ENCODE measurements around the gene ALB. TPM values are rescaled to one million over a fixed set of nuclear protein-coding genes. Genes with fewer than 3 reads are reported as not detected.

ALB gene
- total RNA-seq, 4 donors from 2014 or later = 0.25 TPM; not detected in 3

DNA sequence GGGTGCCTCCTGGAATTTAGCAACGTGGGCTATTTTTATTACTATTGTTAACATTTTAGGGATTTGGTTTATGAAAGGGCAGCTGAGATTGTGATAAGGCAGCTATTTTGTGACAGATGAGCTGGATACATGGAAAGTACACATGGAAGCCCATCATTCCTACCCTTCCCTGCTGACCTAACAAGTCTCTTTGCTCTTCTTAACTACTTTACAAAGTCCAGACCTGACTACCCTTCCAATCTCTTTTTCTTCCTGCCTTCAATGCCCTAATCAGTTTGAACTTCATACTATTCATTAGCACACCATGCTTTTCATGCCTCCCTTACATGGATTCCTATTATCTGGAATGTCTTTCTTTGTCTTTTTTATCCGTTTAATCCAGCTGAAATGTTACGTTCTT is 22.6 kb downstream of the ALB start:
- no peak for DNase-seq (ENCODE audit: low spot score in 2 of 2)
- intact Hi-C loops (cut with DNase I; ENCODE audit: low total_unique reads) = no loop called here
- no peak for TF ChIP-seq POLR2A (IDR thresholded peaks at IDR 0.05)
- TF ChIP-seq, protein P1, sequence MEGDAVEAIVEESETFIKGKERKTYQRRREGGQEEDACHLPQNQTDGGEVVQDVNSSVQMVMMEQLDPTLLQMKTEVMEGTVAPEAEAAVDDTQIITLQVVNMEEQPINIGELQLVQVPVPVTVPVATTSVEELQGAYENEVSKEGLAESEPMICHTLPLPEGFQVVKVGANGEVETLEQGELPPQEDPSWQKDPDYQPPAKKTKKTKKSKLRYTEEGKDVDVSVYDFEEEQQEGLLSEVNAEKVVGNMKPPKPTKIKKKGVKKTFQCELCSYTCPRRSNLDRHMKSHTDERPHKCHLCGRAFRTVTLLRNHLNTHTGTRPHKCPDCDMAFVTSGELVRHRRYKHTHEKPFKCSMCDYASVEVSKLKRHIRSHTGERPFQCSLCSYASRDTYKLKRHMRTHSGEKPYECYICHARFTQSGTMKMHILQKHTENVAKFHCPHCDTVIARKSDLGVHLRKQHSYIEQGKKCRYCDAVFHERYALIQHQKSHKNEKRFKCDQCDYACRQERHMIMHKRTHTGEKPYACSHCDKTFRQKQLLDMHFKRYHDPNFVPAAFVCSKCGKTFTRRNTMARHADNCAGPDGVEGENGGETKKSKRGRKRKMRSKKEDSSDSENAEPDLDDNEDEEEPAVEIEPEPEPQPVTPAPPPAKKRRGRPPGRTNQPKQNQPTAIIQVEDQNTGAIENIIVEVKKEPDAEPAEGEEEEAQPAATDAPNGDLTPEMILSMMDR (IDR thresholded peaks at IDR 0.05) = no peak
- H3K4me3 ChIP-seq (ENCODE audit: low read depth, poor library complexity, severe bottlenecking) = no peak overlapping the region
- whole genome bisulfite sequencing, 2 donors = 71 to 78% methylated on average over 3 of the region's 3 CpGs

DNA sequence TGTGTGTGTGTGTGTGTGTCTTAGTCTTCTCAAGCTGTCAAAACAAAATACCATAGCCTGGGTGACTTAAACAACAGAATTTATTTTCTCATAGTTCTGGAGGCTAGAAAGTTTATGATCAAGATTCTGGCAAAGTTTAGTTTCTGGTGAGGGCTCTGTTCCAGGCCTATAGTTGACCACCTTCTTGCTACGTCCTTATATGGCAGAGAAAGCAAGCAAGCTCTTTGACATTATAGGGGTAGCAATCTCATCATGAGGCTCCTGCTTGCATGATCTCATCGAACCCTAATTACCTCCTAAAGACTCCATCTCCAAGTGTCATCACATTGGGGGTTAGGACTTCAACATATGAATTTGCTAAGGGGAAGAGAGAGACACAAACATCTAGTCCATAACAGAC is 25.0 kb downstream of the ALB start:
- no peak overlapping the region for H3K4me3 ChIP-seq (ENCODE audit: low read depth, poor library complexity, severe bottlenecking)
- TF ChIP-seq, protein P1 (IDR thresholded peaks at IDR 0.05) = no peak
- no peak for TF ChIP-seq POLR2A (IDR thresholded peaks at IDR 0.05)
- intact Hi-C loops (cut with DNase I; ENCODE audit: low total_unique reads) = no loop called here
- 77 to 86% methylated on average over 2 of the region's 2 CpGs for WGBS, 2 donors
- DNase-seq (ENCODE audit: low spot score in 2 of 2) = no peak

DNA sequence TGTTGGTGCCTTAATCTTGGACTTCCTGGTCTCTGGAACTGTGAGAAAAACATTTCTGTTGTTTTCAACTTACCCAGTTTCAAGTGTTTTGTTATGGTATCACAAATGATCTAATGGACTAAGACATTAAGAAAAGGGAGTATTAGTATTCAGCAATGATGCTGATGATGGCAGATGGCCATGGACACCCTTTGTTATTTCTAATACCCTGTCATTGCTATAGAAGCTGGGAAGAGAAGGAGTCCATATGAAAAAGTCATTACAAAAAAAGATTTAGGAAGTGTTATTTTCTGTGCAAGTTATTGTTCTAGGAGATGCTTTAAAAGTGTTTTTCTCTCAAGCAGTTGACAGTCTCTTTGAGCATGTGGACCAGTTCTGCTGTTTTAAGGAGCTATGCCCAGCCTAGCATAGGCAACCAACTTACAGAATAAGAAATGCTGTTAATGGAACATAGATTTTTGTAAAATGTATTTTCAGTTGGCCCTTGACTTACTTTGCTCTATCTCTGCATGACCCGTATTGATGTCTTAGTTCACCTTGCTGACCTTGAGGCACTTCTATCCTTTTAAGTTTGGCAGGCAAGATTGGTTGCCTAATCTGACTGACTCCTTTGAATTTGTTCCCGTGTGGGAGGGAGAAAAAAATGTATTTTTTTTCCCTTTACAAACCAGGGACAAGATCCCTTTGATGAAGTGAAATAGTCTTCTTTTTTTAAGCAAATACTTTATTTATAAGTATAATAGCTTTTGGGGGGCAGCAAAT is 25.9 kb downstream of the ALB start:
- intact Hi-C loops (cut with DNase I; ENCODE audit: low total_unique reads) = no loop called here
- H3K4me3 ChIP-seq (ENCODE audit: low read depth, poor library complexity, severe bottlenecking) = no peak overlapping the region
- no peak for TF ChIP-seq POLR2A (IDR thresholded peaks at IDR 0.05)
- TF ChIP-seq, protein P1 (IDR thresholded peaks at IDR 0.05) = no peak
- 41 to 59% methylated on average over 2 of the region's 2 CpGs for WGBS, 2 donors
- no peak for DNase-seq (ENCODE audit: low spot score in 2 of 2)

DNA sequence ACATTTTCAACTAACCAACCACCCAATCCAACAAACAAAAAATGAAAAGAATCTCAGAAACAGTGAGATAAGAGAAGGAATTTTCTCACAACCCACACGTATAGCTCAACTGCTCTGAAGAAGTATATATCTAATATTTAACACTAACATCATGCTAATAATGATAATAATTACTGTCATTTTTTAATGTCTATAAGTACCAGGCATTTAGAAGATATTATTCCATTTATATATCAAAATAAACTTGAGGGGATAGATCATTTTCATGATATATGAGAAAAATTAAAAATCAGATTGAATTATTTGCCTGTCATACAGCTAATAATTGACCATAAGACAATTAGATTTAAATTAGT is 27.7 kb downstream of the ALB start:
- intact Hi-C loops (cut with DNase I; ENCODE audit: low total_unique reads) = no loop called here
- no peak for DNase-seq (ENCODE audit: low spot score in 2 of 2)

DNA sequence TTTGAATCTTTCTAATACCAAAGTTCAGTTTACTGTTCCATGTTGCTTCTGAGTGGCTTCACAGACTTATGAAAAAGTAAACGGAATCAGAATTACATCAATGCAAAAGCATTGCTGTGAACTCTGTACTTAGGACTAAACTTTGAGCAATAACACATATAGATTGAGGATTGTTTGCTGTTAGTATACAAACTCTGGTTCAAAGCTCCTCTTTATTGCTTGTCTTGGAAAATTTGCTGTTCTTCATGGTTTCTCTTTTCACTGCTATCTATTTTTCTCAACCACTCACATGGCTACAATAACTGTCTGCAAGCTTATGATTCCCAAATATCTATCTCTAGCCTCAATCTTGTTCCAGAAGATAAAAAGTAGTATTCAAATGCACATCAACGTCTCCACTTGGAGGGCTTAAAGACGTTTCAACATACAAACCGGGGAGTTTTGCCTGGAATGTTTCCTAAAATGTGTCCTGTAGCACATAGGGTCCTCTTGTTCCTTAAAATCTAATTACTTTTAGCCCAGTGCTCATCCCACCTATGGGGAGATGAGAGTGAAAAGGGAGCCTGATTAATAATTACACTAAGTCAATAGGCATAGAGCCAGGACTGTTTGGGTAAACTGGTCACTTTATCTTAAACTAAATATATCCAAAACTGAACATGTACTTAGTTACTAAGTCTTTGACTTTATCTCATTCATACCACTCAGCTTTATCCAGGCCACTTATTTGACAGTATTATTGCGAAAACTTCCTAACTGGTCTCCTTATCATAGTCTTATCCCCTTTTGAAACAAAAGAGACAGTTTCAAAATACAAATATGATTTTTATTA is 28.3 kb downstream of the ALB start:
- 79 to 84% methylated on average over 5 of the region's 5 CpGs for WGBS, 2 donors
- DNase-seq (ENCODE audit: low spot score in 2 of 2) = no peak
- H3K4me3 ChIP-seq (ENCODE audit: low read depth, poor library complexity, severe bottlenecking) = no peak overlapping the region
- intact Hi-C loops (cut with DNase I; ENCODE audit: low total_unique reads) = no loop called here
- TF ChIP-seq, protein P1 (IDR thresholded peaks at IDR 0.05) = no peak
- no peak for TF ChIP-seq POLR2A (IDR thresholded peaks at IDR 0.05)

More for the DNA sequence above, 27.7 kb downstream of the ALB start:
- 80 to 85% methylated on average over 1 of the region's 1 CpG for WGBS, 2 donors
- no peak overlapping the region for H3K4me3 ChIP-seq (ENCODE audit: low read depth, poor library complexity, severe bottlenecking)
- TF ChIP-seq, protein P1 (IDR thresholded peaks at IDR 0.05) = no peak
- no peak for TF ChIP-seq POLR2A (IDR thresholded peaks at IDR 0.05)
